Measurements from ENCODE around the gene MCFD2. TPM values are rescaled to one million over a fixed set of nuclear protein-coding genes. Genes with fewer than 3 reads are reported as not detected.

The MCFD2 gene
- total RNA-seq, 1 experiment from 2014 or later = 84.9 TPM

DNA sequence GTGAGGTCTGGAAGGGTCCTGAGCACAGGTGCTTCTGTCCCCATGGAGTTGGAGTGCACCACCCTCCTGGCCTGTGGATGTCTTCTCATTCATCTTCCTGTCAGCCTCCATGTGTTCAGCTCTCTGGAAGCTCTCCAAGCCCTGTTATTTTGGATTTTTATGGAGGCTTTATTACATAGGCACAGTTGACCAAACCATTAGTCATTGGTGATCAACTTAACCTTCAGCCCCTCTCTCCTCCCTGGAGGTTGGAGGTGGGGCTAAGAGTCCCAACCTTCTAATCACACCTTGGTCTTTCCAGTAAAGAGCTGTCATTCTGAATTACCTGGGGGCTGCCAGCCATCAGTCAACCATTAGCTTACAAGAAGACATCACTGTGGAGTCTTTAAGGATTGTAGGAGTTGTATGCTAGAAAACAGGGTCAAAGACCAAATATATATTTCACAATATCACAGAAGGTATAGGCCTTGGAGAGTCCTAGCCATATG, 7.5 kb upstream of the MCFD2 start:
- no peak for TF ChIP-seq SIN3A (IDR thresholded peaks at IDR 0.05; ENCODE audit: borderline replicate concordance, insufficient read depth, low read depth, low read length)
- TF ChIP-seq, protein P1, sequence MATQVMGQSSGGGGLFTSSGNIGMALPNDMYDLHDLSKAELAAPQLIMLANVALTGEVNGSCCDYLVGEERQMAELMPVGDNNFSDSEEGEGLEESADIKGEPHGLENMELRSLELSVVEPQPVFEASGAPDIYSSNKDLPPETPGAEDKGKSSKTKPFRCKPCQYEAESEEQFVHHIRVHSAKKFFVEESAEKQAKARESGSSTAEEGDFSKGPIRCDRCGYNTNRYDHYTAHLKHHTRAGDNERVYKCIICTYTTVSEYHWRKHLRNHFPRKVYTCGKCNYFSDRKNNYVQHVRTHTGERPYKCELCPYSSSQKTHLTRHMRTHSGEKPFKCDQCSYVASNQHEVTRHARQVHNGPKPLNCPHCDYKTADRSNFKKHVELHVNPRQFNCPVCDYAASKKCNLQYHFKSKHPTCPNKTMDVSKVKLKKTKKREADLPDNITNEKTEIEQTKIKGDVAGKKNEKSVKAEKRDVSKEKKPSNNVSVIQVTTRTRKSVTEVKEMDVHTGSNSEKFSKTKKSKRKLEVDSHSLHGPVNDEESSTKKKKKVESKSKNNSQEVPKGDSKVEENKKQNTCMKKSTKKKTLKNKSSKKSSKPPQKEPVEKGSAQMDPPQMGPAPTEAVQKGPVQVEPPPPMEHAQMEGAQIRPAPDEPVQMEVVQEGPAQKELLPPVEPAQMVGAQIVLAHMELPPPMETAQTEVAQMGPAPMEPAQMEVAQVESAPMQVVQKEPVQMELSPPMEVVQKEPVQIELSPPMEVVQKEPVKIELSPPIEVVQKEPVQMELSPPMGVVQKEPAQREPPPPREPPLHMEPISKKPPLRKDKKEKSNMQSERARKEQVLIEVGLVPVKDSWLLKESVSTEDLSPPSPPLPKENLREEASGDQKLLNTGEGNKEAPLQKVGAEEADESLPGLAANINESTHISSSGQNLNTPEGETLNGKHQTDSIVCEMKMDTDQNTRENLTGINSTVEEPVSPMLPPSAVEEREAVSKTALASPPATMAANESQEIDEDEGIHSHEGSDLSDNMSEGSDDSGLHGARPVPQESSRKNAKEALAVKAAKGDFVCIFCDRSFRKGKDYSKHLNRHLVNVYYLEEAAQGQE (IDR thresholded peaks at IDR 0.05; ENCODE audit: insufficient read depth in 1 of 2, low read depth in 2 of 2, low read length in 1 of 2) = no peak
- TF ChIP-seq TCF7L2 (IDR thresholded peaks at IDR 0.05; ENCODE audit: low read depth, low read length) = no peak
- TF ChIP-seq POLR2AphosphoS5 (IDR thresholded peaks at IDR 0.05; ENCODE audit: low read depth, low read length) = no peak
- intact Hi-C loops (cut with micrococcal nuclease; ENCODE audit: unreplicated experiment) = no loop called here
- Histone ChIP-seq H3K27me3 (ENCODE audit: control insufficient read depth, insufficient read depth, low read length) (no peaks in the 10 kb centered on the region), H3K9me3 (ENCODE audit: control insufficient read depth, insufficient read depth, low read depth, low read length) (peaks cover 11% of the 10 kb centered on the region), H3K36me3 (ENCODE audit: control insufficient read depth, insufficient read depth, low read length) (no peaks in the 10 kb centered on the region), H3K4me3 (ENCODE audit: low read depth in 2 of 2, low read length in 2 of 2) (no peak overlapping the region), H3K4me1 (ENCODE audit: control insufficient read depth, insufficient read depth, low read length) (no peaks in the 10 kb centered on the region), H3K27ac (ENCODE audit: low read length) (no peak overlapping the region)
- ChIA-PET POLR2A (interaction anchor here (0.6 kb wide), 1 partner anchor 428 kb away, joined by 11 read pairs; no protein-coding TSS in a partner anchor), CTCF (interaction anchor here (1.0 kb wide), 1 partner anchor 14 kb away, joined by 10 read pairs; no protein-coding TSS in a partner anchor)
- no TSS peak for BruUV-seq (replicated peaks)
- in situ Hi-C loops (cut with HindIII; ENCODE audit: low pct_unique_long_range_greater_than_20kb, low sequenced_read_pairs) = no loop called here
- no peak for DNase-seq (ENCODE audit: low read depth, low spot score)
- ATAC-seq = no peak

DNA sequence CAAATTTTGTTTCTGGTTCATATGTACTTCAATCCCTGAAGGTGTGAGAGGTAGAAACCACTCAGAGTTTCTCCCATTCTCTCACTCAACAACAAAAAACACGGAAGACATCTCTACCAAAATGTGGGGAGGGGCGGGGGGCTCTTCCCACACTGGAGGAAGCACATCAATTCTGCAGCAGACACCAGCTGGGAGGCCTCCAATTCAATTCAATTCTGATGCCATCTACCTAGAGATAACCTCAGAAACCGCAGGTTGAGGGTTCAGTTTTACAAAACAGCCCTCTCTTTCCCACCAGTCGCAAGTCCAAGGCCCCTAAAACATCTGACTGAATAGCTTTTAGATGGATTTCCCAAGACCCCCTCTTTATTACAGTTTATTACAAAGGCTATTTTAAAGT, 7.0 kb upstream of the MCFD2 start:
- H3K4me3 ChIP-seq (ENCODE audit: low read depth in 2 of 2, low read length in 2 of 2) = no peak overlapping the region
- no peaks in the 10 kb centered on the region for H3K36me3 ChIP-seq (ENCODE audit: control insufficient read depth, insufficient read depth, low read length)
- intact Hi-C loops (cut with micrococcal nuclease; ENCODE audit: unreplicated experiment) (no loop called here), in situ Hi-C loops (cut with HindIII; ENCODE audit: low pct_unique_long_range_greater_than_20kb, low sequenced_read_pairs) (no loop called here)
- H3K4me1 ChIP-seq (ENCODE audit: control insufficient read depth, insufficient read depth, low read length) = no peaks in the 10 kb centered on the region
- CTCF ChIA-PET = no interaction called here
- H3K27ac ChIP-seq (ENCODE audit: low read length) = no peak overlapping the region
- BruUV-seq (replicated peaks) = no TSS peak
- peaks cover 11% of the 10 kb centered on the region for H3K9me3 ChIP-seq (ENCODE audit: control insufficient read depth, insufficient read depth, low read depth, low read length)
- TF ChIP-seq POLR2AphosphoS5 (IDR thresholded peaks at IDR 0.05; ENCODE audit: low read depth, low read length) = no peak
- no peaks in the 10 kb centered on the region for H3K27me3 ChIP-seq (ENCODE audit: control insufficient read depth, insufficient read depth, low read length)
- POLR2A ChIA-PET = interaction anchor here (0.6 kb wide), 1 partner anchor 429 kb away, joined by 11 read pairs; no protein-coding TSS in a partner anchor
- no peak for ATAC-seq
- no peak for DNase-seq (ENCODE audit: low read depth, low spot score)

DNA sequence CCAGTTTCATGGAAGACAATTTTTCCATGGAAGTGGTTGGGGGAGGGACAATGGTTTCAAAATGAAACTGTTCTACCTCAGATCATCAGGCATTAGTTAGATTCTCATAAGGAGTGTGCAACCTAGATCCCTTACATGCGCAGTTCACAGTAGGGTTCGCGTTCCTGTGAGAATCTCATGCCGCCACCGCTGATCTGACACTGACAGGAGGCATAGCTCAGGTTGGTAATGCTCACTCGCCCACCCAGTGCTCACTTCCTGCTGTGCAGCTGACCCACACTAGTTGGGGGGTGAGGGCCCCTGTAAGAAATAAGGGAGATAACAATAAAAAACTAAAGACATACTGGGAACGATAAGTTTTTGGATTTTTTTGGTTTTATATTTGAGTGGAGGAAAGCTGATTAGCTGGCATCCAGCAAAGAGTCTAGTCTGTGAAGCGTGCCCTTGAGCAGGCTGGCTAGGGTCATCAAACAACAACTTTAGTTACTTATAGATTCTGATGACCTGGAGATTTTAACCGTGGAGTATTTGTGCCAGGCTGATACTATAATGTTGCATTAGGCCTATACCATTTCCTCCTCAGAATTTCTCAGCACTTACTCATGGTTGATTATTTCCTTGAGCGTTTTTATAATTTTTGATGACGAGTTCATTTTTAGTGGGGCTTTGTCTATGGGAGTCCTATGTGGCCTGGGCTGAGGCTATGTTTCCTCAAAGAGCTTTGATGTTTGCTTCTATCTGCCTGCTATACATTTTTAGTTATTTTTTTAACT, 6.3 kb upstream of the MCFD2 start:
- CTCF ChIA-PET = no interaction called here
- TF ChIP-seq, protein P2, sequence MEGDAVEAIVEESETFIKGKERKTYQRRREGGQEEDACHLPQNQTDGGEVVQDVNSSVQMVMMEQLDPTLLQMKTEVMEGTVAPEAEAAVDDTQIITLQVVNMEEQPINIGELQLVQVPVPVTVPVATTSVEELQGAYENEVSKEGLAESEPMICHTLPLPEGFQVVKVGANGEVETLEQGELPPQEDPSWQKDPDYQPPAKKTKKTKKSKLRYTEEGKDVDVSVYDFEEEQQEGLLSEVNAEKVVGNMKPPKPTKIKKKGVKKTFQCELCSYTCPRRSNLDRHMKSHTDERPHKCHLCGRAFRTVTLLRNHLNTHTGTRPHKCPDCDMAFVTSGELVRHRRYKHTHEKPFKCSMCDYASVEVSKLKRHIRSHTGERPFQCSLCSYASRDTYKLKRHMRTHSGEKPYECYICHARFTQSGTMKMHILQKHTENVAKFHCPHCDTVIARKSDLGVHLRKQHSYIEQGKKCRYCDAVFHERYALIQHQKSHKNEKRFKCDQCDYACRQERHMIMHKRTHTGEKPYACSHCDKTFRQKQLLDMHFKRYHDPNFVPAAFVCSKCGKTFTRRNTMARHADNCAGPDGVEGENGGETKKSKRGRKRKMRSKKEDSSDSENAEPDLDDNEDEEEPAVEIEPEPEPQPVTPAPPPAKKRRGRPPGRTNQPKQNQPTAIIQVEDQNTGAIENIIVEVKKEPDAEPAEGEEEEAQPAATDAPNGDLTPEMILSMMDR (IDR thresholded peaks at IDR 0.05) = no peak
- TF ChIP-seq POLR2AphosphoS5 (IDR thresholded peaks at IDR 0.05; ENCODE audit: low read depth, low read length) = no peak
- no peak for TF ChIP-seq SIN3A (IDR thresholded peaks at IDR 0.05; ENCODE audit: borderline replicate concordance, insufficient read depth, low read depth, low read length)
- TF ChIP-seq TCF7L2 (IDR thresholded peaks at IDR 0.05; ENCODE audit: low read depth, low read length) = no peak
- TF ChIP-seq, protein P1 (IDR thresholded peaks at IDR 0.05; ENCODE audit: insufficient read depth in 1 of 2, low read depth in 2 of 2, low read length in 1 of 2) = no peak
- Histone ChIP-seq H3K9me3 (ENCODE audit: control insufficient read depth, insufficient read depth, low read depth, low read length) (peaks cover 9% of the 10 kb centered on the region), H3K36me3 (ENCODE audit: control insufficient read depth, insufficient read depth, low read length) (no peaks in the 10 kb centered on the region), H3K4me1 (ENCODE audit: control insufficient read depth, insufficient read depth, low read length) (peaks cover 3% of the 10 kb centered on the region; the same call in 1 of the 2 replicates), H3K4me3 (ENCODE audit: low read depth in 2 of 2, low read length in 2 of 2) (no peak overlapping the region), H3K27me3 (ENCODE audit: control insufficient read depth, insufficient read depth, low read length) (no peaks in the 10 kb centered on the region), H3K27ac (ENCODE audit: low read length) (no peak overlapping the region)
- POLR2A ChIA-PET = no interaction called here
- in situ Hi-C loops (cut with HindIII; ENCODE audit: low pct_unique_long_range_greater_than_20kb, low sequenced_read_pairs) (no loop called here), intact Hi-C loops (cut with micrococcal nuclease; ENCODE audit: unreplicated experiment) (no loop called here)
- no peak for ATAC-seq
- DNase-seq (ENCODE audit: low read depth, low spot score) = no peak
- BruUV-seq (replicated peaks) = no TSS peak
